Measurements from ENCODE around the gene IFNGR2. TPM values are rescaled to one million over a fixed set of nuclear protein-coding genes. Genes with fewer than 3 reads are reported as not detected.

Gene IFNGR2
- total RNA-seq, 2 donors from 2014 or later: 53.7 to 128 TPM

DNA sequence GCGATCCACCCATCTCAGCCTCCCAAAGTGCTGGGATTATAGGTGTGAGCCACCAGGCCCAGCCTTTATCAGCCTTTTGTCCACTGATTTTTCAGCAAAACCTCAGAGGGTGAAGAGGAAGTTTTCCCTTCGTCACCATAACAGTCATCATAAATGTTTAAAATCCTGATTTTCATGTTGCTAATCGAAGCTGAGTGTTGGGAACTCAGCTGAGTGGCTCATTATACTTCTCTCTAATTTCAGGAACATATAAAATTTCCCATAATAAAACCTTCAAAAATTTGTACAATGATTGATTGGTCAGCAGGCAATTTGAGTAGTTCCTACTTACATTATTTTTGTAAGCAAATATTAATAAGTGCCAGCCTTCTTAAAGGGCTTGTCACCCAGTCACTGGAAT is 31.8 kb upstream of the IFNGR2 start:
- Histone ChIP-seq H3K9ac (ENCODE audit: low read depth in 2 of 2, low read length in 2 of 2) (no peak overlapping the region), H3K36me3 (no peaks in the 10 kb centered on the region), H3K9me3 (no peaks in the 10 kb centered on the region), H3K4me1 (no peaks in the 10 kb centered on the region), H3K27me3 (no peaks in the 10 kb centered on the region), H3K27ac (no peak overlapping the region), H3K4me3 (no peak overlapping the region)
- TF ChIP-seq, protein P1, sequence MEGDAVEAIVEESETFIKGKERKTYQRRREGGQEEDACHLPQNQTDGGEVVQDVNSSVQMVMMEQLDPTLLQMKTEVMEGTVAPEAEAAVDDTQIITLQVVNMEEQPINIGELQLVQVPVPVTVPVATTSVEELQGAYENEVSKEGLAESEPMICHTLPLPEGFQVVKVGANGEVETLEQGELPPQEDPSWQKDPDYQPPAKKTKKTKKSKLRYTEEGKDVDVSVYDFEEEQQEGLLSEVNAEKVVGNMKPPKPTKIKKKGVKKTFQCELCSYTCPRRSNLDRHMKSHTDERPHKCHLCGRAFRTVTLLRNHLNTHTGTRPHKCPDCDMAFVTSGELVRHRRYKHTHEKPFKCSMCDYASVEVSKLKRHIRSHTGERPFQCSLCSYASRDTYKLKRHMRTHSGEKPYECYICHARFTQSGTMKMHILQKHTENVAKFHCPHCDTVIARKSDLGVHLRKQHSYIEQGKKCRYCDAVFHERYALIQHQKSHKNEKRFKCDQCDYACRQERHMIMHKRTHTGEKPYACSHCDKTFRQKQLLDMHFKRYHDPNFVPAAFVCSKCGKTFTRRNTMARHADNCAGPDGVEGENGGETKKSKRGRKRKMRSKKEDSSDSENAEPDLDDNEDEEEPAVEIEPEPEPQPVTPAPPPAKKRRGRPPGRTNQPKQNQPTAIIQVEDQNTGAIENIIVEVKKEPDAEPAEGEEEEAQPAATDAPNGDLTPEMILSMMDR (IDR thresholded peaks at IDR 0.05): no peak
- intact Hi-C loops (cut with DNase I): loop anchor here (5.0 to 10.0 kb wide), 2 partner anchors 73 to 169 kb away; no protein-coding TSS in a partner anchor
- no peak for DNase-seq

DNA sequence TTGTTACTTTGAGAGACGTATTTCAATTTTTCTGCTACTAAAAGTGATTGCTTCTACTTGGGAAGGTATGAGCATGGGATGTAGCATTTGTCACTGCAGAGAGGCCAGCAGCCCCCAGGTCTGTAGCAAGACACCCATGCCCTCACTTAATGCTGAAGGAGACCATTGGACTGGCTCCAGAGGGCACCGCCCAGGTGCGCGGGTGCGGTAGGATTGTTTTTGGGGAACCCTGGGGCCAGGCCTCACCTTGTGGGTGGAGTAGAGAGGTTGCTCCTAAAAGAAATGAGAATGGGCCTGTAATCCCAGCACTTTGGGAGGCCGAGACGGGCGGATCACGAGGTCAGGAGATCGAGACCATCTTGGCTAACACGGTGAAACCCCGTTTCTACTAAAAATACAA is 30.6 kb upstream of the IFNGR2 start:
- no peak for DNase-seq
- Histone ChIP-seq H3K9ac (ENCODE audit: low read depth in 2 of 2, low read length in 2 of 2) (no peak overlapping the region), H3K4me1 (no peaks in the 10 kb centered on the region), H3K36me3 (no peaks in the 10 kb centered on the region), H3K27ac (no peak overlapping the region), H3K9me3 (no peaks in the 10 kb centered on the region), H3K4me3 (no peak overlapping the region), H3K27me3 (no peaks in the 10 kb centered on the region)
- intact Hi-C loops (cut with DNase I): loop anchor here (5.0 to 10.0 kb wide), 2 partner anchors 72 to 170 kb away; no protein-coding TSS in a partner anchor
- TF ChIP-seq, protein P1 (IDR thresholded peaks at IDR 0.05): no peak

DNA sequence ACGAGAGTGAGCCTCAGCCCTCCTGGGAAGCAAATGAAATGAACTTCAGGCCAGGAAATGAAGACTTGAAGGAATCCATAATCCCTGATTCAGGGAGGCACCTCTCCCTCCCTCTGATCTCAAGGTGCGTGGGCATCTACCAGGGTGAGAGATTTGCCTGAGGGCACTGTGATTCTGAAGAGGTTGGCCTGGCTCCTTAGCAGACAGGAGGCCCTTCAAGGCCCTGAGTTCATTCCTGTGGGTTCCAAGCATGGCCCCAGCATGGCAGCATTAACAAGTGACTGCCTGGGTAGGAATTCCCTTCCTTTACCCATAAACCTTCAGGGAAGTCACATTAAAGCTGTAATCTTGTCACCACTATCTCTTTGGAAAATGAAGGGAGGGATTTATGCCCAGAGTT is 29.8 kb upstream of the IFNGR2 start:
- Histone ChIP-seq H3K27me3 (no peaks in the 10 kb centered on the region), H3K4me3 (no peak overlapping the region), H3K36me3 (no peaks in the 10 kb centered on the region), H3K4me1 (no peaks in the 10 kb centered on the region), H3K27ac (peak overlapping the region; percentile 31), H3K9ac (ENCODE audit: low read depth in 2 of 2, low read length in 2 of 2) (peak overlapping the region in 1 of 2 donors; percentile 23), H3K9me3 (no peaks in the 10 kb centered on the region)
- intact Hi-C loops (cut with DNase I): loop anchor here (5.0 to 10.0 kb wide), 2 partner anchors 71 to 171 kb away; no protein-coding TSS in a partner anchor
- TF ChIP-seq, protein P1 (IDR thresholded peaks at IDR 0.05): no peak
- DNase-seq: no peak

DNA sequence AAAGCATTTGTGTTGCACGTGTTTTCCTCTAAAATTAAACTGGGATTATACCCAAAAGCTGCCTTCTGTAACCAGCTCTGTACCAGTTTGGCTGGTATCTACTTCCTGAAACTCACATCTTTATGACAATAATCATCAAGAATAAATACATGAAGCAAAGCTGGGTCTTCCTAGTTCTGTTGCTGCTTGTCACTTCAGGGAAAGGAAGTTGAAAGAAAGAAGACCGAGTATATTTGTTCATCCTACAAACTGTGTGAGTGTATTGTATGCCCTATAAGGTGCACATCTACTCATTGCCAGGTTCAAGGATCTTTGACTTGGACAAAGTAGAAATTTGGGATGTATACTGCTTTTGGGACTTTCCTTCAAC is 29.1 kb upstream of the IFNGR2 start:
- TF ChIP-seq, protein P1 (IDR thresholded peaks at IDR 0.05): no peak
- H3K27ac ChIP-seq: peak overlapping the region; percentile 31
- intact Hi-C loops (cut with DNase I): loop anchor here (5.0 to 10.0 kb wide), 2 partner anchors 71 to 172 kb away; no protein-coding TSS in a partner anchor

DNA sequence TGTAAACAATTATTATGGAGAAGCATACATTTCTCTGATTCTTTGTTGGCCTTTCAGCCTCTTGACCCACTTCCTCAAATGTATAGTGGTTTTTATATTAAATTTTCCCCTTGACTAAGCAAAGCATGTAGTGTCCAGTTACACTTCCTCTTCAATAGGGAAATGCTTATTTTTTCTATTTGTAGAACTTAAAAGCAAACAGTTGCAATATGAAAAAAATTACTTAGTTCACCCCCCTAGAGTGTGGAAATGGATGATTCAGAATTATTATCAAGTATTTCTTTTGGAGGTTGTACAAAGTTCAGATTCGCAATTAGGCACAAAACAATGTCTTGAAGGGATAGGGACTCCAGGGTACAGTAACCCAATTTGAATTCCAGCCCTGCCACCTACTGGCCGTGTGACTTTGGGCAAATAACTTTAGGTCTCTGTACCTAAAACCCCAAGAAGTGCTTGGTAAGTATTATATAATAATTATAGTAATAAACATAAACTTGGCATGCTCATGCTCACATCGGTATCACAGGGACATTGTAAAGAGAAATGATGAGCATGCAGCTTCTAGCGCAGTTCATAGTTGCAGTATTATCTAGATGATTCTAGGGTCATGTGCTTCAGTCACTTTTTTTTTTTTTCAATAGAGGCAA is 28.6 kb upstream of the IFNGR2 start:
- peak; percentile 75 for DNase-seq
- H3K4me1 ChIP-seq: no peaks in the 10 kb centered on the region
- no peak overlapping the region for H3K4me3 ChIP-seq
- no peaks in the 10 kb centered on the region for H3K27me3 ChIP-seq
- TF ChIP-seq, protein P1 (IDR thresholded peaks at IDR 0.05): peak; percentile 63
- no peaks in the 10 kb centered on the region for H3K9me3 ChIP-seq
- intact Hi-C loops (cut with DNase I): loop anchor here (5.0 to 10.0 kb wide), 2 partner anchors 70 to 172 kb away; no protein-coding TSS in a partner anchor
- no peaks in the 10 kb centered on the region for H3K36me3 ChIP-seq
- no peak overlapping the region for H3K9ac ChIP-seq (ENCODE audit: low read depth in 2 of 2, low read length in 2 of 2)
- H3K27ac ChIP-seq: peak overlapping the region; percentile 31

More for the DNA sequence above, 29.1 kb upstream of the IFNGR2 start:
- Histone ChIP-seq H3K9me3 (no peaks in the 10 kb centered on the region), H3K27me3 (no peaks in the 10 kb centered on the region), H3K9ac (ENCODE audit: low read depth in 2 of 2, low read length in 2 of 2) (no peak overlapping the region), H3K4me3 (no peak overlapping the region), H3K36me3 (no peaks in the 10 kb centered on the region), H3K4me1 (no peaks in the 10 kb centered on the region)
- no peak for DNase-seq
